Activated CD4-positive, alpha-beta T cell treated with anti-CD3 and anti-CD28 coated beads for 24 hours (primary cell): ENCODE data around the gene ERG28.

Source experiments
- DNase-seq, 2 donors: peaks; one replicate each; pipeline ENCODE4 v3.0.0-alpha.2; 2020; ENCODE audit warnings: low read depth in 2 of 2

Gene ERG28

GRCh38 chr14:75658957-75659356 lies 1.7 kb downstream of the ERG28 start:
- DNase-seq: no peak

- no peak for DNase-seq
Measured at GRCh38 chr14:75657331-75657730, 3.3 kb downstream of the ERG28 start.

- DNase-seq: no peak
Measured at GRCh38 chr14:75655235-75655634, 5.4 kb downstream of the ERG28 start.

- DNase-seq: peak; percentile 78 to 79
Measured at GRCh38 chr14:75654127-75654732, 6.4 kb downstream of the ERG28 start.

- DNase-seq: no peak
Measured at GRCh38 chr14:75653563-75653962, 7.1 kb downstream of the ERG28 start.

GRCh38 chr14:75650253-75651058 lies 10.2 kb downstream of the ERG28 start:
- no peak for DNase-seq

GRCh38 chr14:75649773-75650172 lies 10.9 kb downstream of the ERG28 start:
- DNase-seq: no peak

- no peak for DNase-seq
Measured at GRCh38 chr14:75649337-75649736, 11.3 kb downstream of the ERG28 start.

- DNase-seq: no peak
Measured at GRCh38 chr14:75648066-75648838, 12.4 kb downstream of the ERG28 start.

- DNase-seq: no peak
Measured at GRCh38 chr14:75647640-75648039, 13.0 kb downstream of the ERG28 start.

- no peak for DNase-seq
Measured at GRCh38 chr14:75646762-75647161, 13.9 kb downstream of the ERG28 start.

- DNase-seq: no peak
Measured at GRCh38 chr14:75645056-75645455, 15.6 kb downstream of the ERG28 start.

- DNase-seq: no peak
Measured at GRCh38 chr14:75643985-75644384, 16.7 kb downstream of the ERG28 start.

GRCh38 chr14:75640876-75641275 lies 19.8 kb downstream of the ERG28 start:
- no peak for DNase-seq

- DNase-seq: no peak
Measured at GRCh38 chr14:75636100-75636692, 24.5 kb downstream of the ERG28 start.

- no peak for DNase-seq
Measured at GRCh38 chr14:75634848-75635247, 25.8 kb downstream of the ERG28 start.

- no peak for DNase-seq
Measured at GRCh38 chr14:75631453-75631831, 29.2 kb downstream of the ERG28 start.

- no peak for DNase-seq
Measured at GRCh38 chr14:75630695-75631452, 29.8 kb downstream of the ERG28 start.

GRCh38 chr14:75628816-75629215 lies 31.9 kb downstream of the ERG28 start:
- DNase-seq: no peak

- no peak for DNase-seq
Measured at GRCh38 chr14:75627406-75627805, 33.3 kb downstream of the ERG28 start.

- no peak for DNase-seq
Measured at GRCh38 chr14:75626863-75627262, 33.8 kb downstream of the ERG28 start.

- DNase-seq: no peak
Measured at GRCh38 chr14:75626396-75626795, 34.3 kb downstream of the ERG28 start.
